Measurements from ENCODE around the gene NAGK.
A peak's percentile ranks its signal among the peaks of the same experiment; 100 is the strongest.
"Not testable (repeated sequence)": the region's sequence is repeated elsewhere in the genome, so short reads cannot be mapped to it uniquely, and the experiment has no call there.

The NAGK gene

GRCh38 chr2:71069376-71069775 is 928 bp downstream of the NAGK start:
- no peak for DNase-seq (ENCODE audit: low read depth, low spot score)

- no peak for DNase-seq (ENCODE audit: low read depth, low spot score)
Measured at GRCh38 chr2:71070294-71071093, 2.0 kb downstream of the NAGK start.

GRCh38 chr2:71071681-71072398 is 3.4 kb downstream of the NAGK start:
- peak; percentile 36 for DNase-seq (ENCODE audit: low read depth, low spot score)

- DNase-seq (ENCODE audit: low read depth, low spot score), result no peak
Measured at GRCh38 chr2:71072492-71072891, 4.0 kb downstream of the NAGK start.

- DNase-seq (ENCODE audit: low read depth, low spot score), result no peak
Measured at GRCh38 chr2:71073475-71073874, 5.0 kb downstream of the NAGK start.

GRCh38 chr2:71074893-71075395 is 6.5 kb downstream of the NAGK start:
- no peak for DNase-seq (ENCODE audit: low read depth, low spot score)

GRCh38 chr2:71078624-71079023 is 10.2 kb downstream of the NAGK start:
- DNase-seq (ENCODE audit: low read depth, low spot score), result no peak

- DNase-seq (ENCODE audit: low read depth, low spot score), result no peak
Measured at GRCh38 chr2:71082402-71083252, 14.2 kb downstream of the NAGK start.

DNA sequence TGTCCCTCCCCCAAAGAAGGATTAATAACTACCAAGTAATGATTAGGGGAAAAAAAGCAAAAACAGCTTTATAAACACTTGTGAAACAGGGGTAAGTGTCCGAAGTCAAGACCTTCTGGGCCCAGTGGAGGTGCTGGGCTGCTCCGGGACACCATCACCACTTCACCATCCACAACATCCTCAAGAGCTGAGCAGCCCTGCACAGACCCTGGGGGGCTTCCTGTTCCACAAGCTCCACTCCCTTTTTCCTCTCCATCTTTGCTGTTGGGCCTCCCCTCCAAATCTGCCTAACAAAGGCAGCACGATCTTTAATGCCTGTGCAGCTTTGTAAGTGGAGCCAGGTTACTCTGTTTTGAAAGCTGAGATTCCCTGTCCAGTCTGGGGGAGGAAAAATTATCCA is 14.8 kb downstream of the NAGK start:
- not testable (repeated sequence) for DNase-seq (ENCODE audit: low read depth, low spot score)

DNA sequence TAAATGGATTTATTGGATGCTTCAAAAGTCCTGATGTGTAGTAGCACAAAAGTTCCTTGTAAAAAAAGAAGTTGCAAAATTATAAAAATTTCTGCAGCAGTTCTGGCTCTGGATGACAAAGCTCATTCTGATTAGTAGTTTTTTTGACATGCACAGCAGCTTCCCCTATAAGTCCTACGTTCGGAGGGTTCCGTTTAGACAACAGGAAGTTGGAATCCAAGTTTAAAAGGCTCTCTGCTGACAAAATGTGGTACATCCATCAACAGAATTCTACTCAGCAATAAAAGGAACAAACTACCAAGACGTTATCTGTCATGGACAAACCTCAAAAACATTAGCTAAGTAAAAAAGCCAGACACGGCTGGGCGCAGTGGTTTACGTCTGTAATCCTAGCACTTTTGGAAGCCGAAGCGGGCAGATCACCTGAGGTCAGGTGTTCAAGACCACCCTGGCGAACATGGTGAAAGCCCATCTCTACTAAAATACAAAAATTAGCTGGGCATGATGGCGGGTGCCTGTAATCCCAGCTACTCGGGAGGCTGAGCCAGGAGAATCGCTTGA is 15.4 kb downstream of the NAGK start:
- DNase-seq (ENCODE audit: low read depth, low spot score), result not testable (repeated sequence)

GRCh38 chr2:71085325-71086003 is 17.0 kb downstream of the NAGK start:
- DNase-seq (ENCODE audit: low read depth, low spot score), result not testable (repeated sequence)

- not testable (repeated sequence) for DNase-seq (ENCODE audit: low read depth, low spot score)
Measured at GRCh38 chr2:71089475-71089874, 21.0 kb downstream of the NAGK start.

DNA sequence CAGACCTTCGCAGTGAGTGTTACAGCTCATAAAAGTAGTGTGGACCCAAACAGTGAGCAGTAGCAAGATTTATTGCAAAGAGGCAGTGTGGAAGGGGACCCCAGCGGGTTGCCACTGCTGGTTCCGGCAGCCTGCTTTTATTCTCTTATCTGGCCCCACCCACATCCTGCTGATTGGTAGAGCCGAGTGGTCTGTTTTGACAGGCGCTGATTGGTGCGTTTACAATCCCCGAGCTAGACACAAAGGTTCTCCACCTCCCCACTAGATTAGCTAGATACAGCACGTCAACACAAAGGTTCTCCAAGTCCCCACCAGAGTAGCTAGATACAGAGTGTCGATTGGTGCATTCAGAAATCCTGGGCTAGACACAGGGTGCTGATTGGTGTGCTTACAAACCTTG is 23.4 kb downstream of the NAGK start:
- not testable (repeated sequence) for DNase-seq (ENCODE audit: low read depth, low spot score)

DNA sequence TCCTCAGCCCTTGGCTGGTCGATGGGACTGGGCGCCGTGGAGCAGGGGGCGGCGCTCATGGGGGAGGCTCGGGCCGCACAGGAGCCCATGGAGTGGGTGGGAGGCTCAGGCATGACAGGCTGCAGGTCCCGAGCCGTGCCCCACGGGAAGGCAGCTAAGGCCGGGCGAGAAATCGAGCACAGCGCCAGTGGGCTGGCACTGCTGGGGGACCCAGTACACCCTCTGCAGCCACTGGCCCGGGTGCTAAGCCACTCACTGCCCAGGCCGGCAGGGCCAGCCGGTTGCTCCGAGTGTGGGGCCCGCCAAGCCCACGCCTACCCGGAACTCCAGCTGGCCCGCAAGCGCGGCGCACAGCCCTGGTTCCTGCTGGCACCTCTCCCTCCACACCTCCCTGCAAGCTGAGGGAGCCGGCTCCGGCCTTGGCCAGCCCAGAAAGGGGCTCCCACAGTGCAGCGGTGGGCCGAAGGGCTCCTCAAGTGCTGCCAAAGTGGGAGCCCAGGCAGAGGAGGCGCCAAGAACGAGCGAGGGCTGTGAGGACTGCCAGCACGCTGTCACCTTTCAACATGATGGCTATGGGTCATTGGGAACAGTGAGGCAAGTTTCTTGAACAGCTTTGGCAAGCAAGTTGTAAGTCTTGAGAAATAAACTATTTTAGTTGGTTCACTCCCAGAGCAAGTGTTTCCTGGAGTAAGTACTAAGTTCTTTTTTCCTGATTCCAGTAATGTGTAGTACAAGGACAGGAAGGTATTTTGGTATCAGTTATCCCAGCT is 24.2 kb downstream of the NAGK start:
- DNase-seq (ENCODE audit: low read depth, low spot score), result not testable (repeated sequence)

GRCh38 chr2:71100195-71100964 is 31.9 kb downstream of the NAGK start:
- DNase-seq (ENCODE audit: low read depth, low spot score), result no peak

GRCh38 chr2:71101656-71102055 is 33.2 kb downstream of the NAGK start:
- DNase-seq (ENCODE audit: low read depth, low spot score), result no peak

GRCh38 chr2:71102981-71103681 is 34.7 kb downstream of the NAGK start:
- no peak for DNase-seq (ENCODE audit: low read depth, low spot score)

- no peak for DNase-seq (ENCODE audit: low read depth, low spot score)
Measured at GRCh38 chr2:71103809-71104208, 35.4 kb downstream of the NAGK start.

DNA sequence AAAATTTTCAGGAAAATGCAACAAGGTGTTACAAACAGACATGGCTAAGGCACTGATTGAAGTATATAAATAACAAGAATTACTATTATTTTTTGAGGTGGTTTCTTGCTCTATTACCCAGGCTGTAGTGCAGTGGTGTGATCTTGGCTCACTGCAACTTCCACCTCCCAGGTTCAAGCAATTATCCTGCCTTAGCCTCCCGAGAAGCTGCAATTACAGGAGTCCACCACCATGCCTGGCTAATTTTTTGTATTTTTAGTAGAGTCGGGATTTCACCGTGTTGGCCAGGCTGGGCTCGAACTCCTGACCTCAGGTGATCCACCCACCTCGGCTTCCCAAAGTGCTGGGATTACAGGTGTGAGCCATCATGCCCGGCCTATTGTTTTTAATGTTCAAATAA is 38.0 kb downstream of the NAGK start:
- DNase-seq (ENCODE audit: low read depth, low spot score), result not testable (repeated sequence)

All from activated CD4-positive, CD25-positive, alpha-beta regulatory T cell treated with anti-CD3 and anti-CD28 coated beads, Interleukin-2, amount 50 U/mL, for 16 hours (primary cell).